HG03196 (cell line): ENCODE results near the gene FLOT1.
A peak's percentile ranks its signal among the peaks of the same experiment; 100 is the strongest.

Experiments
- ATAC-seq: cut with Tn5 transposase; IDR thresholded peaks from one replicate; pipeline ENCODE4 v1.9.1; 2021; ENCODE audit not compliant: unreplicated experiment

FLOT1 gene

GRCh38 chr6:30747902-30748769, 5.6 kb upstream of the FLOT1 start:
- ATAC-seq, result no peak

DNA sequence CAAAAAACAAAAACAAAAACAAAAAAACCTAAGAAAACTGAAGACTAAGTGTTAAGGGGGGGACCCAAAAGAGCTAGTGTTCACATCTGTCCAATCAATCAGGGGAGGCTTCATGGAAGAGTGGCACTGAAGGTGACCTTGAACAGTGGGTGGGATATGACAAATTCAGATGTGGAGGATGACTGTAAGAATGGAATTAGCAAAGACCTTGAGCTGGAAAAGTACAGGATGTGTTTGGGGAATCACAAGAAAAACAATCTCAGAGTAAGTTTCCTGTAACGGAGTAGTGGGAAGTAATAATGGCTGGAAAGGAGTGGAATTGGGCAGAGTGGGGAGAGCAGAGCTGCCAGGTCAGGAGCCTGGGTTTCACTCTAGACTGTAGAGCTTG, 4.8 kb upstream of the FLOT1 start:
- no peak for ATAC-seq

DNA sequence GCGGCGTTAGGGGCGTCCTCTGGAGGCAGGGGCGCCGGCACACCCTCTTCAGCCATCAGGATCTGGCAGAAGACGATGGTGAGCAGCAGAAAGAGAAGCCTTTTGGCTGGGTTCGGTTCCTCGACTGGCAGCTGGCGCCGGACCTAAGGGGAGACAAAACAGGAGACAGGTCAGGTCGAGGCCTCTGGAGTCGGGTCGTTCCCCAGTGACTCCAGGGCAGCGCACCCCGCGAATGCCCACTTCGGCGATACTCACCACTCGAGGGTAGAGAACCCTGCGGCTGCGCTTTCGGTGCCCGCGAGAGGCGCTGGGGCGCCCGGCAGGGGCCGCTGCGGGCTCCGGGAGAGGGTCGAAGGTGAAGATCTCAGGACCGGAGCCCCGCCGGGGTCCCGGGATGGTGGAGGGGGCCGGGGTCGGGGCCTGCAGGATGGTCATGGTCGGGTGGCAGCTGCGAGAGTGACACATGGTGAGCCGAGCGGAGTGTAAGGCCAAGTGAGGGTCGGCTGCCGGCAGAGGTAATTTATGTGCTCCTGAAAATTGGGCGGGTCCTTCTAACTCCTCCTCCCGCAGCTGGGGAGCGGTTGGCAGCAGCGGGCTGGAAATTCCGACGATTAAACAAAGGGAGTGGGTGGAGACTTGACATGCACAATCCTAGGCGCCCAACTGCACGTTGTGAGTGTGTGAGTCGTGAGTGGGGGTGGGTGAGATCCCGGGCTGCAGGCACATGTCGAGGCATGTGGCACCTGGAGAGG, 1.7 kb upstream of the FLOT1 start, which contains the start of gene IER3:
Gene IER3, minus strand, starts transcription at position 494 of the 752 bp plus-strand sequence. Its CDS starts 29 bp downstream, at position 465.
- ATAC-seq, result no peak

GRCh38 chr6:30743099-30744053, 889 bp upstream of the FLOT1 start:
- ATAC-seq, result no peak

GRCh38 chr6:30741789-30742315, 635 bp downstream of the FLOT1 start:
- ATAC-seq, result no peak

GRCh38 chr6:30741063-30741779, 1.3 kb downstream of the FLOT1 start:
- ATAC-seq, result no peak

GRCh38 chr6:30740540-30740870, 2.0 kb downstream of the FLOT1 start:
- no peak for ATAC-seq

DNA sequence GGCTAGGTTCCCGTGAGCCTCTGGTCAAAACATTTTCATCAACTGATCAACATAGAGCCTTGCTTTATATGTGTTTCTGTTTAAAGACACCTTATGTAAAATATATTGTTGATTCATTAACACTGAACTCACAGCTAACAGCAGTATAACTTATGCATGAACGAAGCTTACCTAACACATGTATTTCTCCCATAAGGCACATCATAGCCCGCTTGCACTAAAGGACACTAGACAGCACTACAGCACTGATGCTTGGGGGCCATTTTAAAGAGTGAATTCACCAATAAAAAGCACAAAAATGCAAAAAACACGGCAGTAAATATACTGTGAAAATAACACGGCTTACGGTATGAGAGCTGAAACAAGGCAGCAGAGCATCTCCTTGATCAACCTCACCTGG, 4.0 kb downstream of the FLOT1 start:
- no peak for ATAC-seq

DNA sequence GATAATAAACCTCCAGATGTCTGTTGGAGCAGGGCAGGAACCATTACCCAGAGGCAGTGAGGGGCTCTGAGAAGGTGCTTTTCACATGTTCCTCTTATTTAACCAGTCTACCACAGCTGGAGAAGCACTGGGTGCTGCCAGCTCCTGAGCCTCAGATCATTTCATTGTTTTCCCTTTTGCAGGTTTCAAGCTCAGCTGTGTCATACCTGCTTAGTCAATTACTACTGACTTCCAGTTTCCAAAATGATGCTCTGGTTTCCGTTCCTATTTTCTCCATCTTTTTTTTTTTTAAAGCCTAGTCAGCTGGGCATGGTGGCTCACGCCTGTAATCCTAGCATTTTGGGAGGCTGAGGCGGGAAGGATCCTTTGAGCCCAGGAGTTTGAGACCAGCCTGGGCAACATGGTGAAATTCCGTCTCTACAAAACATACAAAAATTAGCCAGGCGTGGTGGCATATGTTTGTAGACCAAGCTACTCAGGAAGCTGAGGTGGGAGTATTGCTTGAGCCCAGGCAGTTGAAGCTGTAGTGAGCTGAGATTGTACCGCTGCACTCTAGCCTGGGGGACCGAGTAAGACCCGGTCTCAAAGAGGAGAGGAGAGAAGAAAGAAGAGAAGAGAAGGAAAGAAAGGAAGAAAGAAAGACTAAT, 6.7 kb downstream of the FLOT1 start:
- no peak for ATAC-seq

GRCh38 chr6:30732237-30732943, 10.1 kb downstream of the FLOT1 start:
- ATAC-seq, result no peak

- peak; percentile 56 for ATAC-seq
These were observed 11.7 kb downstream of the FLOT1 start for GRCh38 chr6:30730601-30731435.

DNA sequence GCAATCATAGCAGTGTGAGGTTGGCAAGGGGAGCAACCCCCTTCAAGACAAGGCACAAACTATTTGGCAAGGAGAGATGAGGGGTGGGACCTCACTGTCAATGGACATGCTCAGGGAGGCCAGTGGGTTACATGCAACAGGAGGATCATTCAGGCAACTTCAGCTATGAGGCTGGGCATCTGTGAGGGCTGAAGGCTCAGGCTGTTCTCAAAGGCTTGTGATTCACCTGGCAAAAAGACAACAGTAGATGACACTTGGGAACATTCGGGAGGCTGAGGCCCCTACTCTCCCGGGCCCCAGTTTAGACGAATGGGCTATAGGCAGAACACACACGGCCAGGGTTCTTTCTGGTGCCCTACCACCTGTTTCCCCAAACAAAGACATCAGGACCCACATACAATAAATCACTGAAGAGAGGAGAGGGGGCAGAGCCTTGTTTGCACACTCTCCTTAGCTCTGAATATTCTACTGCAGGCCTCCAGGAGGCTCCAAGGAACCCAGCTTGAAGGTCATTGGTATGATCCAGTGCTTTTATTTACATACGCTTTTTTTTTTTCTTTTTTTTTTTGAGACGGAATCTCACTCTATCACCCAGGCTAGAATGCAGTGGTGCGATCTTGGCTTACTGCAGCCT, 14.4 kb downstream of the FLOT1 start:
- no peak for ATAC-seq

- ATAC-seq, result no peak
These were observed 15.7 kb downstream of the FLOT1 start for GRCh38 chr6:30726506-30727413.

- ATAC-seq, result no peak
These were observed 16.6 kb downstream of the FLOT1 start for GRCh38 chr6:30725713-30726505.

DNA sequence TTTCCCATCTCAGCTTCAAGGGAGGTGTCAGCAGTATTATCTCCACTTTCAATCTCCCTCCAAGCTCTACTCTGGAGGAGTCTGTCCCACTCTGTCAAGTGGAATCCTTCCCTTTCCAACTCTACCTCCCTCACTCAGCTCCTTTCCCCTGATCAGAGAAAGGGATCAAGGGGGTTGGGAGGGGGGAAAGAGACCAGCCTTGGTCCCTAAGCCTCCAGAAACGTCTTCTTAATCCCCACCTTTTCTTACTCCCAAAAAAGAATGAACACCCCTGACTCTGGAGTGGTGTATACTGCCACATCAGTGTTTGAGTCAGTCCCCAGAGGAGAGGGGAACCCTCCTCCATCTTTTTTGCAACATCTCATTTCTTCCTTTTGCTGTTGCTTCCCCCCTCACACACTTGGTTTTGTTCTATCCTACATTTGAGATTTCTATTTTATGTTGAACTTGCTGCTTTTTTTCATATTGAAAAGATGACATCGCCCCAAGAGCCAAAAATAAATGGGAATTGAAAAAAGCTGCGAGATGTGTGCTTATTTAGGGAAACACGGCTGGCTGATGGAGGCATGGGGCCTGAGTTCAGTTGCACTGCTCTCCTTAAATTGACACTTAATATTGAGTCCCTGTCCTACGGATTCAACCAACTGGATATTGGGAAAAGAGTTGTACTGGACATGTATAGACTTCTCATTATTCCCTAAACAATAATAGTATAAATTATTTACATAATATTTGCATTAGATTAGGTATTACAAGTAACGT, 17.4 kb downstream of the FLOT1 start:
- no peak for ATAC-seq
